GM13977 (cell line): ENCODE measurements around the gene SORBS2.
A peak's percentile ranks its signal among the peaks of the same experiment; 100 is the strongest.

Experiments used
- DNase-seq: peaks from one replicate; pipeline ENCODE4 v3.0.0; 2012; ENCODE audit warnings: low spot score
- in situ Hi-C: fragments of 300-500 bp; cut with MboI; formaldehyde crosslinking; loops from one replicate; pipeline ENCODE4 v1.12.0; 2022; ENCODE audit warnings: low sequenced_read_pairs, low pct_unique_long_range_greater_than_20kb, mixed read lengths, inconsistent platforms; ENCODE audit not compliant: unreplicated experiment
- TF ChIP-seq, protein P1 (sequence below): IDR thresholded peaks from 2 replicates; pipeline ENCODE4 v1.5.1; 2012; ENCODE audit warnings: mild to moderate bottlenecking, control low read depth; ENCODE audit not compliant: insufficient read depth; ENCODE audit errors: extremely low read depth, missing control alignments

SORBS2 gene

DNA sequence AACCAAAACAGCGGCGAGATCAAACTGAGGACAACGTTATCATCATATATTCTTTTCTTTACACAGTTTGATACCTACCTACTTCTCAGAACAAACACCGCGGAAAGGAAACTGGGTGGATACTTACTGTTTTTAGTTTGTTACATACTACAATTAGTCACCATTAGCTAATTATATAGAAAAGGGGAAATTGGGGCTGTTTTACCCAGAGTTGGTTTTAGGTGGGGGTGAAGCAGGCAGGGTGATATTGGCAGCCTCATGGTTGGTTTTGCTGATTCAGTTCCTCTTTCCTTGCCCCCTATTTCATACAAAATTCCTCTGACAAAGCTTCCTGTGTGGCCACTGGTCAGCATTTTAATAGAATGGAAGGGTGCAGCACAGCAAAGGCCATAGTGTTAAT is 77.8 kb downstream of the SORBS2 start:
- DNase-seq: peak; percentile 71
- in situ Hi-C loops: no loop called here
- TF ChIP-seq, protein P1, sequence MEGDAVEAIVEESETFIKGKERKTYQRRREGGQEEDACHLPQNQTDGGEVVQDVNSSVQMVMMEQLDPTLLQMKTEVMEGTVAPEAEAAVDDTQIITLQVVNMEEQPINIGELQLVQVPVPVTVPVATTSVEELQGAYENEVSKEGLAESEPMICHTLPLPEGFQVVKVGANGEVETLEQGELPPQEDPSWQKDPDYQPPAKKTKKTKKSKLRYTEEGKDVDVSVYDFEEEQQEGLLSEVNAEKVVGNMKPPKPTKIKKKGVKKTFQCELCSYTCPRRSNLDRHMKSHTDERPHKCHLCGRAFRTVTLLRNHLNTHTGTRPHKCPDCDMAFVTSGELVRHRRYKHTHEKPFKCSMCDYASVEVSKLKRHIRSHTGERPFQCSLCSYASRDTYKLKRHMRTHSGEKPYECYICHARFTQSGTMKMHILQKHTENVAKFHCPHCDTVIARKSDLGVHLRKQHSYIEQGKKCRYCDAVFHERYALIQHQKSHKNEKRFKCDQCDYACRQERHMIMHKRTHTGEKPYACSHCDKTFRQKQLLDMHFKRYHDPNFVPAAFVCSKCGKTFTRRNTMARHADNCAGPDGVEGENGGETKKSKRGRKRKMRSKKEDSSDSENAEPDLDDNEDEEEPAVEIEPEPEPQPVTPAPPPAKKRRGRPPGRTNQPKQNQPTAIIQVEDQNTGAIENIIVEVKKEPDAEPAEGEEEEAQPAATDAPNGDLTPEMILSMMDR: no peak

DNA sequence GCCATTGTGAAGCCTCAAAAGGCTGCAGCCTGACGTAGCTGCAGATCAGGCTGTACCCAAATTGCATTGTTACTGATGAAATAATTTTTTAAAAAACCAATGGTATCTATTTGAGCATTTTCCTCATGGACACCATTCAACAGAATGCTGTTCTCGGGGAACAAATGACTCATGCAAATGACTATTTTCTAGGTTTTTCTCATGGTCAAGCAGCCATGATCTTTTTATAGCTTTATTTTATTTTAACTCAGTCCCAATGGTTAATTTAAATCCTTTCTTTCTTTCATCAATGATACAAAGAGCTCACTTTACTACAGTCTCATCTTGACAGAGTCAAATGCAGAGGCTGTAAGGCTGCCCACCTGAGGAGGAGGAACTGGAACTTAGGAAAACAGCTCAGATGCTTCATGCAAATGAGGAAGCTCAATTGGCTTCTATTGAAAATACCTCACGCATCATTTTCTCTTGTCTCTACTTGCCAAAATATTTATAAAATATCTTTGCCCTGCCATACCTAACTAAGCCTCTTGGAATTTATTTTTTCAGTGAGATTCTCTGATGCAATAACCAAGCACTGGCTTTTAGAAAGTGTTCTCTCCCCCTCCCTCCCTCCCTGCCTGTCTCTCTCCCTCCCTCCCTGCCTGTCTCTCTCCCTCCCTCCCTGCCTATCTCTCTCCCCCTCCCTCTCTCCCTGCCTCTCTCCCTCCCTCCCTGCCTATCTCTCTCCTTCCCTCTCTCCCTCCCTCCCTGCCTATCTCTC is 81.0 kb downstream of the SORBS2 start:
- DNase-seq: no peak
- in situ Hi-C loops: no loop called here
- TF ChIP-seq, protein P1: no peak

DNA sequence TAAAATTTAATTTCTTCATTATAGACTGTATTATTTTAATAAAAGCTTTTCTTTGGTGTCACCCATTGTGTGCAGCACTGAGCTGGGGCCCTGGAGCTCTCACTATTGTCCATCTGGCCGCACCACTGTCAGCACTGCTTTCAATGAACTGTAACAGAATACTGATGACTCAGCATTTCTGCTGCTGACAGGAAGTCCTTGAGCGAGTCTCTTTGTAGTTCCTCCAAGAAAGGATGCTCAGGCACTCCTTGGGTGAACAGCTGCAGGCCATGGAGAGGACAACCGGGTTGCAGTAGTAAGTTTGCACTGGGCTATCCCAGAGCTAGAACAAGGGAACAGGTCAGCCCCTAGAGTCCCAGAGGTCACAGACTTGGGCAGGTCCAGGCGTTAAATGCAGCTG is 81.6 kb downstream of the SORBS2 start:
- in situ Hi-C loops: no loop called here
- TF ChIP-seq, protein P1: no peak
- DNase-seq: no peak

DNA sequence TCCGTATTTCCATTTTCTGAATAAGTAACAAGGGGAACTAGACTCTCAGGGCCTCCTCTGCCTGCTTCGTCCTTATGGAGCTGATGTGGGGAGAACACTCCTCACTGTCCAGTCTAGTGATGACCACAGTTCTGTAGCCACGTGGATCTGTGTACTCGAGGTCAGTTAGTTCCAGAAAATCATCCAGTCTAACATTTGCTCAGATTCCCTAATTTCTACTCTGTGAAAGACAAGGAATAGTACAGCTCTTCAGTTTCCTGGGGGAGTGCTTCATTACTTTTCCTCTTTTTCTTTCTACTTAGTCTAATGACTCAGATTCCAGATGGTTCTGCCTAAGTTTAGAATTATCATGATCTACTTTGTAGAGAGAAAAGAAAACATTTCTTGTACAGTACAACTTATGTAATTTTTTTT is 82.6 kb downstream of the SORBS2 start:
- TF ChIP-seq, protein P1: no peak
- in situ Hi-C loops: no loop called here
- DNase-seq: no peak

DNA sequence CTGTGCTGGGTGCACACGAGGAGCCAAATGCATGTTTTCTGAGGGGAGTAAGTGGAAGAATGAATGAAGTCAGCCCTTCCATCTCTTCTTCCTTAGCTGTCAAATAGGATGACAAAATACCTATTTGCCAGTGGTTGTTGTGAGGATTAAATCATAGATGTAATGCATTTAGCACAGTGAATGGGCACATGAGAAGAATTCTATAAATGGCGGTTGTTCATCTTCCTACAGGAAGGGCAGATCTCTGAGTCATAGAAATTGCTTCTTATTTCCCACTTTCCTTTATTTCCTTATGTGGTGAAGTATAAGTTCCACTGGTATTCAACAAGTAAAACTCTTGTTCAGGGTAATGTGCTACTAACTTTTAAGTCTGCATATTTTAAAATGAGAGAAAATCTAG is 83.1 kb downstream of the SORBS2 start:
- in situ Hi-C loops: no loop called here
- DNase-seq: no peak
- TF ChIP-seq, protein P1: no peak

DNA sequence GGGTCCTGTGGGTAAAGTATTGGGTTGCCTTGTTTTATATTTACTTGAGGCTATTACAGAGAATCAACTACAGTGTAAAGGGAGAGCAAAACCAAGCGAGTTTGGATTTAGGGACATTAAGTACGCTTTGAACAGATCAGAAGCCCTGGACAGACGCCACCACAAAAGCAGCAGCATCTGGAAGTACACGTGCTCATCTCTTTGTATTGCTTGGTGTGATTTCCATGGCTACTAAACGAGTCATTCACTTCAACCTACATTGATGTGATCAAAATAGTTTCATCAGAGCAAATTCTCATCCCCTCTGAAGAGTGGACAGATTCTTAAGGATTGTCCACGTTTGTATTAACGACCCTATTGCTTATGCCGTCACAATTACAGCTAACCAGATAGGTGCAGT is 85.1 kb downstream of the SORBS2 start:
- in situ Hi-C loops: no loop called here
- TF ChIP-seq, protein P1: no peak
- DNase-seq: no peak
